Prostate gland (tissue), 2 donors: ENCODE results near the gene TCF7. TPM values are rescaled to one million over a fixed set of nuclear protein-coding genes. Genes with fewer than 3 reads are reported as not detected.

Experiments used
- DNase-seq: peaks from one replicate; pipeline ENCODE4 v3.0.0-alpha.2; 2019; ENCODE audit warnings: low spot score
- H3K27ac ChIP-seq, 2 donors: fragments of 200-600 bp; sonication (generic); 2 replicates each; pipeline ENCODE4 v1.5.1; 2017 to 2019
- H3K27me3 ChIP-seq: fragments of 200-600 bp; sonication (generic); replicated peaks from 2 replicates; pipeline ENCODE4 v1.5.1; 2019; ENCODE audit not compliant: insufficient read depth
- H3K36me3 ChIP-seq, 2 donors: fragments of 200-600 bp; sonication (generic); 1 replicate in 1 of 2; 2 replicates in 1 of 2; pipeline versions ENCODE4 v1.5.1 to v1.8.1; 2017 to 2019
- H3K4me1 ChIP-seq: fragments of 200-600 bp; sonication (generic); replicated peaks from 2 replicates; pipeline ENCODE4 v1.5.1; 2019
- H3K4me3 ChIP-seq, 2 donors: fragments of 200-600 bp; sonication (generic); 2 replicates each; pipeline ENCODE4 v1.5.1; 2017 to 2019
- H3K9me3 ChIP-seq: fragments of 200-600 bp; sonication (generic); 2 replicates; pipeline ENCODE4 v1.5.1; 2017
- CTCF ChIP-seq, 4 experiments: fragments of 200-600 bp in 2 of 4; fragments of 450-650 bp in 2 of 4; sonication (generic) in 2 of 4; IDR thresholded peaks; 1 replicate in 3 of 4; 2 replicates in 1 of 4; pipeline ENCODE4 v1.5.1; 2016 to 2019; ENCODE audit warnings: antibody characterized with exemption in 4 of 4, mild to moderate bottlenecking in 2 of 4, moderate library complexity in 2 of 4
- POLR2A ChIP-seq: fragments of 450-650 bp; IDR thresholded peaks from one replicate; pipeline ENCODE4 v1.6.1; 2016; ENCODE audit warnings: antibody characterized with exemption, mild to moderate bottlenecking
- POLR2AphosphoS5 ChIP-seq: sonication (generic); formaldehyde crosslinking; IDR thresholded peaks from one replicate; pipeline ENCODE4 v1.6.1; 2017; ENCODE audit warnings: antibody characterized with exemption
- WGBS: methylation state at CpG from one replicate; pipeline ENCODE4 v1.1.5; 2018; 5-methylcytosine and 5-hydroxymethylcytosine counted together
- intact Hi-C: fragments of 100-400 bp; cut with DNase I; formaldehyde crosslinking; loops from one replicate; pipeline ENCODE4 v1.14.2; 2022
- total RNA-seq, 2 donors: library from RNA; depleted of rRNA; stranded (reverse); fragments of >200 nt; gene quantifications; one replicate each; pipeline ENCODE4 v1.1.0, GENCODE V29; 2016

The TCF7 gene
- total RNA-seq, 2 donors from 2014 or later = 8.1 to 9.8 TPM

GRCh38 chr5:134088994-134089560 is 25.4 kb upstream of the TCF7 start:
- no peaks in the 10 kb centered on the region for H3K27me3 ChIP-seq
- H3K4me3 ChIP-seq = no peak overlapping the region
- no peak for TF ChIP-seq CTCF (IDR thresholded peaks at IDR 0.05)
- TF ChIP-seq POLR2AphosphoS5 = no peak
- no peak for TF ChIP-seq POLR2A
- 68% methylated on average over 5 of the region's 5 CpGs for WGBS
- no peaks in the 10 kb centered on the region for H3K9me3 ChIP-seq
- no peaks in the 10 kb centered on the region for H3K4me1 ChIP-seq
- intact Hi-C loops = no loop called here
- no peaks in the 10 kb centered on the region for H3K36me3 ChIP-seq
- no peak overlapping the region for H3K27ac ChIP-seq
- DNase-seq = no peak

- Histone ChIP-seq H3K4me1 (no peaks in the 10 kb centered on the region), H3K27me3 (no peaks in the 10 kb centered on the region), H3K27ac (no peak overlapping the region), H3K4me3 (no peak overlapping the region), H3K9me3 (no peaks in the 10 kb centered on the region), H3K36me3 (no peaks in the 10 kb centered on the region)
- intact Hi-C loops = no loop called here
- TF ChIP-seq CTCF (IDR thresholded peaks at IDR 0.05) = no peak
- no peak for TF ChIP-seq POLR2A
- no peak for TF ChIP-seq POLR2AphosphoS5
- DNase-seq = no peak
- 84% methylated on average over 5 of the region's 5 CpGs for WGBS
Measured at GRCh38 chr5:134090522-134090921, 24.0 kb upstream of the TCF7 start.

- TF ChIP-seq POLR2A = no peak
- TF ChIP-seq CTCF (IDR thresholded peaks at IDR 0.05) = no peak
- no peak for TF ChIP-seq POLR2AphosphoS5
- no peaks in the 10 kb centered on the region for H3K36me3 ChIP-seq
- no peaks in the 10 kb centered on the region for H3K27me3 ChIP-seq
- WGBS = 65% methylated on average over 6 of the region's 6 CpGs
- H3K4me3 ChIP-seq = no peak overlapping the region
- intact Hi-C loops = no loop called here
- H3K4me1 ChIP-seq = no peaks in the 10 kb centered on the region
- H3K27ac ChIP-seq = no peak overlapping the region
- no peak for DNase-seq
- H3K9me3 ChIP-seq = no peaks in the 10 kb centered on the region
Measured at GRCh38 chr5:134091626-134092121, 22.8 kb upstream of the TCF7 start.

- 81% methylated on average over 1 of the region's 1 CpG for WGBS
- TF ChIP-seq POLR2AphosphoS5 (no peak), CTCF (IDR thresholded peaks at IDR 0.05) (no peak), POLR2A (no peak)
- DNase-seq = no peak
- Histone ChIP-seq H3K9me3 (no peaks in the 10 kb centered on the region), H3K27me3 (no peaks in the 10 kb centered on the region), H3K4me3 (no peak overlapping the region), H3K36me3 (no peaks in the 10 kb centered on the region), H3K27ac (no peak overlapping the region), H3K4me1 (no peaks in the 10 kb centered on the region)
- intact Hi-C loops = no loop called here
Measured at GRCh38 chr5:134092875-134093274, 21.6 kb upstream of the TCF7 start.

GRCh38 chr5:134093351-134093750 is 21.1 kb upstream of the TCF7 start:
- Histone ChIP-seq H3K36me3 (no peaks in the 10 kb centered on the region), H3K4me3 (no peak overlapping the region), H3K27me3 (no peaks in the 10 kb centered on the region), H3K27ac (no peak overlapping the region), H3K9me3 (no peaks in the 10 kb centered on the region), H3K4me1 (no peaks in the 10 kb centered on the region)
- intact Hi-C loops = no loop called here
- 94% methylated on average over 5 of the region's 5 CpGs for WGBS
- TF ChIP-seq POLR2A = no peak
- no peak for DNase-seq
